Retina (tissue), 1 donor: ENCODE results near the gene RXRA.

Experiments
- DNase-seq: peaks from one replicate; pipeline ENCODE4 v3.0.0-alpha.2; 2016

RXRA gene

GRCh38 chr9:134455934-134456755 is 129.9 kb downstream of the RXRA start:
- DNase-seq, result no peak

DNA sequence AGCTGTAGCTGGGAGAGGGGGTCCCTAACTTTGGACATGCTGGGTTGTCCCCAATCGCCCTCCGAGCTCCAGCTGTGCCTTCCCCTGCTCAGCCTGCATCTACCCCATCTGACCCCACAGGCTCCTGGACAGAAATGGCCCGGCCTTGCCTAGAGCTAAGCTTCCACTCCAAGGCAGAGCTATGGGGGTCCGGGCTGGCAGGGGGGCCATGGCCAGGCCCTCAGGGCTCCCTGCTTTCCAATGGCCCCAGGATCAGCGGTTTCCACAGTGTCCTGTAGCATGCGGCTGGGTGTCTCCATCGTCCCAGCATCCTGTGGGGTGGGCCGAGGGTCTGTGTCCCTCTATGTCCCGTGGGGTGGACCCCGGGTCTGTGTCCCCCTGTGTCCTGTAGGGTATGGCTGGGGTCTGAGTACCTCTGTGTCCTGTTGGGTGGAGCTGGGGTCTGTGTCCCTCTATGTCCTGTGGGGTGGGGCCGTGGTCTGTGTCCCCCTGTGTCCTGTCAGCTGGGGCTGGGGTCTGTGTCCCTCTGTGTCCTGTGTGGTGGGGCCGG is 130.6 kb downstream of the RXRA start:
- no peak for DNase-seq

GRCh38 chr9:134457321-134458206 is 131.3 kb downstream of the RXRA start:
- no peak for DNase-seq

DNA sequence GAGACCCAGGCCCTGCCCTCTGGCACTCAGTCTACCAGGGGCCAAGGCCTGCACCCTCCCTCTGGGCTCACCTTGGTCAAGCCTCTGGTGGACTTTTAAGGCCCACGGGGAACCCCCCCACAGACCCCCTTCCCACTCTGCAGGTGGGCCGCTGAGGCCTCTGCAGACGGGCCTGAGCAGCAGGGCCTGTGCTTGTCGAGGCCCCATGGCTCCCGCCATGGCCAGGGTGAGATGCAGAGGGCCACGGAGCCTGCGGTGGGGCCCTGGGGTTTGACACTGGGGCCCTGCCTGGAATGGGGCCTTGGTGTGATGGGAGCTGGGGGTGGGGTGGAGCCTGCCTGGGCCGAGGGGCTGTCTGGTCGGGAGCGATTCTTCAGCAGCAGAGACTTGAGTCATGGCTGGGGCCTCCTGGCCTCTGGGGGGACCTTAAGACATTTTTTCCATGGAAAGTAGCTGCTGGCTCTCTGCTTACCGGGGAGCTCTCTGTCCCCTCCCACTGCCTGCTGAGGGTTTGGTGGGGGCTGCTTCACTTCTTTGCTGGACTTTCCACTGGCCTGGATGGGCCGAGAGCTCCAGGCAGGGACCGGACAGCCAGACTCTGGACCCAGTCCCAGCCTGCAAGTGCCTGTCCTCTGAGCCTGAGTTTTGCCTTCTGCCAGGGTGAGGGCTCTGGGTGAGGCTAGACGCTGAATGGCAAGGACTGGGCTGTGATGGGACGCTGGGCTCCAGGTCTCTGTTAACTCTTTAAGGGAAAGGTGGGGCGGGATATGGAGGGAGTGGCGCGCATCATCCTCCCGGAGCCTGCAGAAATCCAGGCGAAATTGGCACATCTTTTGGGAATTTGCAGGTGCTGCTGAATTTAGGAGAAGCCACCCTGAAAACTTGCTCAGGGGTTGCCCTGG is 132.2 kb downstream of the RXRA start:
- no peak for DNase-seq

- no peak for DNase-seq
Measured at GRCh38 chr9:134459164-134459563, 132.9 kb downstream of the RXRA start.

- DNase-seq, result no peak
Measured at GRCh38 chr9:134459573-134459972, 133.3 kb downstream of the RXRA start.

DNA sequence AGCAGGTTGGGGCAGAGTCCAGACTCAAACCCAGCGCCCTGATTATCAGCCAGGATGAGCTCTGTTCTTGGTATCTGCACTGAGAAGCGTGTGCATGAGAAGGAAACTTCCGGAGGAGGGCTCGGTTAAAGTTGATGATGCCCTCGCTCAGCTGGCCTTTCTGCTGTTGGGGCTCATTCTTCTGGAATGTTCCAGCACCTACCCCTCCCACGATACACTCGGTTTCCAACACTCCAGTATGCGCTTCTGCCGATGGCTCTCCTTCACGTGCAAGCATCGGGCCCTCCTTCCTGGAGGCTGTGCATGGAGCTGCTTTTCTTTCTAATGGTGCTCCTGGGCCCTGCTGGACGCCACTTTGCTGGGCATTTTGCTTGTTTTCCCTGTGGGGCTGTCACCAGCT is 134.0 kb downstream of the RXRA start:
- no peak for DNase-seq

DNA sequence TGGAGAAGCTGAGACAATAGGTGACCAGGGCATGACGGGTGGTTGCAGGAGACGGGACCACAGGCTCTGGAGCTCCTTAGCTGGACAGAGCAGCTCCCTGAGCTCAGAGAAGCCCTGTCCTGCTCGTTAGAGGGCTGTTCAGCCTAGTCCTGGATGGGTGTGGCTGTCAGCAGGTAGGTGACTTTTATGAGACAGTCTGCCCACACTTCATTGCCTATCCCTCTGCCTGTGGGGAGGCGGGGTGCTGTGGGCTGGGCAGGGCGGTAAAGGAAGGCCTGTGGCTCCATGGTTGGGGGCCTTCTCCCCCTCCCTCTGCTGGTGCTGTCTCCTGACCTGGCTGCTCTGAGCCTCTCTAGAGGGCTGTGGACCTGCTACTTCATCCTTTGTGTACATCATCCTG is 134.6 kb downstream of the RXRA start:
- DNase-seq, result no peak

- no peak for DNase-seq
Measured at GRCh38 chr9:134461426-134461982, 135.2 kb downstream of the RXRA start.

GRCh38 chr9:134462318-134462717 is 136.1 kb downstream of the RXRA start:
- no peak for DNase-seq

- DNase-seq, result no peak
Measured at GRCh38 chr9:134463280-134463679, 137.0 kb downstream of the RXRA start.

DNA sequence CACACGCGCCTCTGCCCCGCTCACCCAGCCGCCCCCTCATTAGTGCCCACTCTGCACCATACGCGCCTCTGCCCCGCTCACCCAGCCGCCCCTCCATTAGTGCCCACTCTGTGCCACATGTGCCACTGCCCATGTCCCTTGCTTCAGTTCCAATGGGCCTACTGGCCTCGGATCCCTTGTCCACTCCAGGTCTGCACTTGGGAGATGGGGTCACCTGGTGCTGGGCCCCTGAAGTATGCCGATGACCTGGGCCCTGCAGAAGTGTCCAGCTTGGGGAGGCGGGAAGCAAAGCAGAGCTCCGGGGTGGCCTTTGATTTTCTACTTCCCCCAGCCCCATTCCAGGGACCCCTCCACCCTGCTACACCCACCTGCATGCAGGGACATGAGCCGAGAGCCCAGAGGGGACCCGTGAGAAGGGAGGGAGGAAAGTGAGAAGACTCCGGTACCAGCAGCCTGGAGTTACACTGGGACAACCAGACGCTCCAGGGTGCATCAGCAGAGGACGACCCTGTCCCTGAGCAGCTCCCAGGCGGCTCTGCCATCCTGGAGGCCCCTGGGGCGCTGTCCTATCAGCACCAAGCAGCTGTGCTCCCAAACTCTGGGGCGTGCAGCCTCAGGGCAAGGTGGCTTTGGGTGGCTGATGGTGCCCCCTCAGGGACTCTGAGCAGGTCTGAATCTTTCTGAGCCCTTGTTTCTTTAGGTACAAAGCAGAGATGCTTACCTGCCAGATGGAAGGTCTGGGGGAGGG is 140.8 kb downstream of the RXRA start:
- DNase-seq, result no peak

DNA sequence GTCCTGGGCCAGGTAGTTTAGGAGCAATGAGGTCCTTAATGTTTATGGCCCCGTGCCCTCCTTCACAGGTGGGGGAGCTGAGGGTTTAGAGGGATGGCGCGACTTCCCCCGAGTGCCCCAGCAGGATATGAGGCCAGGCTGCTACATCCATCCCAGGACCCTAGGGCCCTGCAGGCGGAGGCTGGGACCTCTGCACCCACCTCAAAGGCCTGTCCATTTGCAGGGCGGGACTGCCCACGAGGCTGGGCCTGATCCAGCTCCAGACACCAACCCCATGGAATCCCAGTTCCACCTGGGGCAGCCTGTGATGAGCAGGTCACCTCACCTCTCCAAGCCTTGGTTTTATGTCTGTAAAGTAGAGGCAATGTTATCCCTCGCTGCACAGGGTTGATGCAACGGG is 142.1 kb downstream of the RXRA start:
- DNase-seq, result no peak

DNA sequence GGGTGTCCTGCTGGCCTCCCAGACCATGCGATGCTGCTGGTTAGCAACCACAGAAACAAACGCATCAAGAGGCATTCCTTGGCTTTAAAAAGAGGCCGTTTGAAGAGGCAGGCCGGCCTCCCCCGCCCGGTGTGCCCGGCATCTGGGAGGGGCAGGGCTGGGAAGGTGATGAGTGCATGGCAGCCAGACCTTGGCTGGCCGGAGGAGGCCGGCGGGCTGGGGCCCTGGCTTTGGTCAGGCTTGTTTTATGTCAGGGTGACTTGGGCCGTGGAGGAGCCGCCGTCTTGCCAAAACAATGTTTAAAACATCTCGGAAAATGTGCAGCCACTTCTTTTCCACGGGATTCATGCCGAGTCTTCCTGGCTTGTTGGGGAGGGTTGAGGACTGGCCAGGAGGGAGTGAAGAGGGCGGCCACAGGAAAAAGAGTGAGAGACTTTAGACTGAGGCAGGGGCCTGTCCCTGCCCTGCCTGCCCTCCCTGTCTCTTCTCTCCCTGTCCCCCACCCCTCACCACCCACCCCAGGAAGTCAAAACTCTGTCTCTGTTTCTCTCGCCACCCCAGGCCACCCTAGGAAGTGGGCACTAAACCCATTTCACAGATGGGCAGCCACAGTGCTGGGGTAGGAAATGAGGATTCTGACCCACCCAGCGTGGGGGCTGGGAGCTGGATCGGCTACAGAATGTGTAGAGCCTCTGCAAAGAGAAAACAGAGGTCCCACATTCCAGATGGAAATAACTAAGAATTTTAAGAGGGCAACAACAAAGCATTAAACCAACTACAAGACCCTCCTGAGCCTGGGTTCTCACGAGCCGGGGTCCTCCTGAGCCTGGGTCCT is 143.0 kb downstream of the RXRA start:
- DNase-seq, result no peak

- DNase-seq, result no peak
Measured at GRCh38 chr9:134472256-134472655, 146.0 kb downstream of the RXRA start.

GRCh38 chr9:134473141-134474054 is 147.1 kb downstream of the RXRA start:
- no peak for DNase-seq

DNA sequence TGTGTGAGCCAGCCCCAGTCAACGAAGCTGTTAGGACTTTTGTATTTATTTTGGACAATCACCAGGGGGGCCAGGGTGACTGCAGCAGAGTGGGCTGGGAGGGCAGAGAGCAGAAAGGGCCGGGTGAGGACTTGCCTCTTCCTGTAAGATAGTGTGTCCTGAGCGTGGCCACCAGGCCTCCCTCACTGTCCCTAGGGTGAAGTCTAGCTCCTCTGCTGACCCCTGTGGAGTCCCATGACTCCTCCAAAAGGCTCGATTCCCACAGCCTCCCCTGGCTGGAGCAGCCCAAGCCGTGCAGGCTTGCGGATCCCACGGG is 147.8 kb downstream of the RXRA start:
- DNase-seq, result no peak

DNA sequence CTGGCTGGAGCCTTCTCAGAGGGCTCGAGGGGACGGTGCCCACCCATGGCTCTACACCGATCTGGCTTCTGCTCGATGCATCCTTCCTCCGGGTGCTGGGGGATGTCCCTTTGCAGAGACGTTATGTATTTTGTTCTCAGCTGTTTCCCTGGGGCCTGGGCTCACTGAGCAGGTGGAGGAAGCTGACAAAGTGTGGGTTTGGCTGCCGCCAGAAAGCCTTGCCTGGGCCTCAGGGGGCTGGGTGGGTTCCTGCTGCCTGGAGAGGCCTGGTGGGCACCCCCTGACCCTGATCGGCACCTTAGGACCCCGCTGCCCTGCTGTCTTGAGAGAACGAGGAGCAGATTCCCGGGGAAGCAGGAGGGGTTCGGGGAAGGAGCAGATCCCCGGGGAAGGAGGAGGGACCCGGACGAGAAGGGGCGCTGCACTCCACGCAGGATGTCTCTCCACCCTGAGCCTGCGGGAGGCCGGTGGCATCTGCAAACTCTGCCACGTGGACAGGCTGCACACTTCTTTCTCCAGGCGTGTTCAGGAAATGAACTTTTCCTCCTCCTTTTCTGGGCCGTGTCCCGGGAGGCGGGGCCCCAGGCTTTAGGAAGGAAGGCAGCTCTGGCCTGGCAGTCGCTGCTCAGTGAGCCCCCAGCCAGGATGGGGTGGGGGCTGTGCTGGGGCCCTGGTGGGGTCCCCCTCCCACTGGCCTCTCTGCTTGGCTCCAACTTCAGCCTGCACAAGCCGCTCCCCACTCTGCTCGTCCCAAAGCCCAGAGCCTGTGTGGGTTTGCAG is 148.9 kb downstream of the RXRA start:
- no peak for DNase-seq
